Hepatocyte (in vitro differentiated cells): Measurements from ENCODE around the gene FNDC4.

Source experiments
- EZH2 ChIP-seq: fragments of 200-600 bp; sonication (generic); IDR thresholded peaks from 2 replicates; pipeline ENCODE4 v1.6.1; 2016; ENCODE audit warnings: antibody characterized with exemption, mild to moderate bottlenecking, borderline replicate concordance
- TF ChIP-seq, protein P1 (sequence below): fragments of 200-600 bp; sonication (generic); IDR thresholded peaks from 2 replicates; pipeline ENCODE4 v1.5.1; 2016; ENCODE audit warnings: antibody characterized with exemption, mild to moderate bottlenecking; ENCODE audit not compliant: poor library complexity

DNA sequence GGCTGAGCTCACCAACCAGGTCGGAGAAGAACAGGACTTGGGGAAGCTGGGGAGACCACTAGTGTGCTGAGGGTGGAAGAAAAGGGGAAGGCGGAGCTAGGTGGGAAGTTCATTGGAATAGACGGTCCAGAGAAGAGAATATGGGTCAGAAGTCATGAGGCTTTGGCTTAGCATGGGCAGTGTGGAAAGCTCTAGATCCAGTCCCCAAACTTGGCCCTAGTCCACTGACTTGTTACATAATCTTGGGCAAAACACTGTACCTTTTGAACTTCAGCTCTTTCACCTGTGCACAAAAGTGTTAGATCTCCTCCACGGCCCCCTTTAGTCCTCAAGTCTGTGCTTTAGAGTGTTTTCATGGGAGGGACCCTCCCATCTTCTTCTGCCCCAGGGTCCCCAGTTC, 12.3 kb upstream of the FNDC4 start:
- no peak for TF ChIP-seq EZH2
- TF ChIP-seq, protein P1, sequence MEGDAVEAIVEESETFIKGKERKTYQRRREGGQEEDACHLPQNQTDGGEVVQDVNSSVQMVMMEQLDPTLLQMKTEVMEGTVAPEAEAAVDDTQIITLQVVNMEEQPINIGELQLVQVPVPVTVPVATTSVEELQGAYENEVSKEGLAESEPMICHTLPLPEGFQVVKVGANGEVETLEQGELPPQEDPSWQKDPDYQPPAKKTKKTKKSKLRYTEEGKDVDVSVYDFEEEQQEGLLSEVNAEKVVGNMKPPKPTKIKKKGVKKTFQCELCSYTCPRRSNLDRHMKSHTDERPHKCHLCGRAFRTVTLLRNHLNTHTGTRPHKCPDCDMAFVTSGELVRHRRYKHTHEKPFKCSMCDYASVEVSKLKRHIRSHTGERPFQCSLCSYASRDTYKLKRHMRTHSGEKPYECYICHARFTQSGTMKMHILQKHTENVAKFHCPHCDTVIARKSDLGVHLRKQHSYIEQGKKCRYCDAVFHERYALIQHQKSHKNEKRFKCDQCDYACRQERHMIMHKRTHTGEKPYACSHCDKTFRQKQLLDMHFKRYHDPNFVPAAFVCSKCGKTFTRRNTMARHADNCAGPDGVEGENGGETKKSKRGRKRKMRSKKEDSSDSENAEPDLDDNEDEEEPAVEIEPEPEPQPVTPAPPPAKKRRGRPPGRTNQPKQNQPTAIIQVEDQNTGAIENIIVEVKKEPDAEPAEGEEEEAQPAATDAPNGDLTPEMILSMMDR = no peak
